22Rv1 (cell line): ENCODE results near the gene DEDD2.

Experiments
- CTCF ChIP-seq: fragments of 450-650 bp; IDR thresholded peaks from 2 replicates; pipeline ENCODE4 v1.5.1; 2017; ENCODE audit warnings: mild to moderate bottlenecking
- ZFX ChIP-seq: fragments of 450-650 bp; IDR thresholded peaks from 2 replicates; pipeline ENCODE4 v1.6.1; 2017; ENCODE audit warnings: antibody characterized with exemption, borderline replicate concordance

- TF ChIP-seq CTCF: no peak
- no peak for TF ChIP-seq ZFX
Observed at GRCh38 chr19:42207767-42208271, 9.7 kb downstream of the DEDD2 start.
